Heart left ventricle (tissue), 16 donors: ENCODE measurements around the gene POU5F1. TPM values are rescaled to one million over a fixed set of nuclear protein-coding genes. Genes with fewer than 3 reads are reported as not detected.
"Not testable (repeated sequence)": the region's sequence is repeated elsewhere in the genome, so short reads cannot be mapped to it uniquely, and the experiment has no call there.

Source experiments
- ATAC-seq, 4 donors: fragments of 200-7000 bp; cut with Tn5 transposase; one replicate each; pipeline ENCODE4 v1.9.1; 2020 to 2022; ENCODE audit warnings: moderate library complexity in 4 of 4, mild to moderate bottlenecking in 3 of 4, moderate number of reproducible peaks in 1 of 4
- DNase-seq, 5 donors: peaks; one replicate each; pipeline ENCODE4 v3.0.0-alpha.2; 2020
- H3K27ac ChIP-seq, 12 donors: fragments of 200-600 bp; sonication (generic) in 4 of 12; one replicate each; pipeline versions ENCODE4 v1.5.0 to v1.8.0; 2016 to 2022; ENCODE audit warnings: mild to moderate bottlenecking in 2 of 12
- H3K27me3 ChIP-seq, 9 donors: fragments of 200-600 bp; sonication (generic) in 2 of 9; one replicate each; pipeline versions ENCODE4 v1.5.1 to v1.8.0; 2016 to 2022; ENCODE audit warnings: mild to moderate bottlenecking in 3 of 9
- H3K36me3 ChIP-seq, 9 donors: fragments of 200-600 bp; sonication (generic) in 2 of 9; one replicate each; pipeline versions ENCODE4 v1.5.0 to v1.8.0; 2018 to 2022; ENCODE audit warnings: mild to moderate bottlenecking in 2 of 9
- H3K4me1 ChIP-seq, 12 donors: fragments of 200-600 bp; sonication (generic) in 4 of 12; one replicate each; pipeline versions ENCODE4 v1.5.0 to v1.8.0; 2016 to 2022; ENCODE audit warnings: mild to moderate bottlenecking in 3 of 12
- H3K4me3 ChIP-seq, 12 donors: fragments of 200-600 bp; sonication (generic) in 4 of 12; one replicate each; pipeline versions ENCODE4 v1.5.0 to v1.8.0; 2017 to 2022; ENCODE audit warnings: mild to moderate bottlenecking in 9 of 12, moderate library complexity in 4 of 12
- H3K9me3 ChIP-seq, 12 donors: fragments of 200-600 bp; sonication (generic) in 4 of 12; one replicate each; pipeline versions ENCODE4 v1.5.0 to v1.8.0; 2016 to 2022; ENCODE audit warnings: mild to moderate bottlenecking in 1 of 12
- POLR2A ChIP-seq, 2 donors: fragments of 450-650 bp; IDR thresholded peaks; one replicate each; pipeline ENCODE4 v1.6.1; 2017; ENCODE audit warnings: antibody characterized with exemption in 2 of 2, mild to moderate bottlenecking in 2 of 2, moderate library complexity in 2 of 2
- WGBS, 4 donors: extraction: QIAGEN DNeasy Blood & Tissue Kit in 2 of 4; methylation state at CpG; one replicate each; pipeline versions ENCODE4 v1.1.5 to v1.1.7; 2013 to 2018; 5-methylcytosine and 5-hydroxymethylcytosine counted together
- intact Hi-C, 10 donors: fragments of 100-400 bp; cut with DNase I; formaldehyde crosslinking; loops; one replicate each; pipeline versions ENCODE4 v1.11.1 to v1.14.2; 2022
- polyA plus RNA-seq, 2 donors: library from polyadenylated mRNA; stranded (reverse); fragments of 200-250 nt; gene quantifications; one replicate each; pipeline ENCODE4 v1.2.3, GENCODE V29; 2013
- total RNA-seq, 9 donors: library from RNA; depleted of rRNA in 2 of 9; stranded (reverse); fragments of >200 nt in 2 of 9; fragmentation: NEBNext Ultra II Directional in 3 of 9; extraction: Animal tissue kit (Norgen Biotek cat#: 25700) in 3 of 9; gene quantifications; one replicate each; pipeline versions ENCODE4 v1.1.0 to v1.2.4, GENCODE V29; 2016 to 2023
- TF ChIP-seq, protein P1 (sequence below), 12 donors: fragments of 200-600 bp; sonication (generic) in 4 of 12; IDR thresholded peaks; one replicate each; pipeline versions ENCODE4 v1.5.0 to v1.8.0; 2018 to 2022; ENCODE audit warnings: antibody characterized with exemption in 12 of 12, mild to moderate bottlenecking in 5 of 12
- donor health status: ischemic (EF 13 %, LVEDD 7.1; RV severe dilation, severe dysfunction).
- donor health status: healthy with polysubstance abuse.
- donor health status: DM: no; HTN: yes; CAD: no.
- donor health status: DM: no; HTN: no; CAD: no.
- donor health status: ischemic (EF 25% LVEDD 6.9; RV normal size, moderate dysfunction).
- donor health status: ischemic (EF 25% LVEDD 5.7; RV mildly dilated, moderate dysfunction).
- donor health status: healthy.
- donor health status: DM: yes; HTN: yes; CAD: no.
- donor health status: ischemic (EF 35%, LVEDD 5.7; RV mildly dilated, moderate dysfunction).
- donor health status: nonischemic (EF 11% LVEDD 7.7; RV severe dilation, severe dysfunction).
- donor health status: DM: yes; HTN: yes; CAD: no.
- donor health status: PGD.
- donor health status: ischemic (EF 29% LVEDD 5.4; RV normal size, mild dysfunction).
- donor health status: nonischemic (EF 23%, LVEDD 6.1; RV moderate dilation, normal function).

The POU5F1 gene
- total and polyA plus RNA-seq, 11 donors, result 0.16 to 1.3 (median 0.52) TPM; not detected in 1

DNA sequence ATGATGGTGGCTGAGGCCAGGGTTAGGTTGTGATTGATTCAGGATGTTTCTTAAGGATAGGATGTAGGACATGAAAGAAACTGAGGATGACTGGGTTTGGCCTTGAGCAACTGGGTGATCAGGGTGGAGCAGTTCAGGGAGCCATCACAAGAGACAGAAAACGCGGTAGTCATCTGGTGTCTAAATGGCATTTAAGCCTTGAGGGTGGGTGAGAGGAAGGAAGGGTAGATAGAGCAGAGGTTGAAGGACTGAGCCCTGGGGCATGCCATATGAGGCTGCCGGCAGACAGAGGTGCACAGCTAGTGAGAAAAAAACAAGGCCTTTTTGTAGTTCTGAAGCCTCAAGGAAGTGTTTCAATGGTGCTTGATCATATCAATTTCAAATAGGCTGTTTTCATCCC is 1.9 kb downstream of the POU5F1 start:
- no peak for ATAC-seq
- Histone ChIP-seq H3K27ac (no peak overlapping the region), H3K4me3 (no peak overlapping the region), H3K4me1 (peaks cover 0 to 11% (median 0%) of the 10 kb centered on the region in 12 donors), H3K36me3 (peaks cover 0 to 3% (median 0%) of the 10 kb centered on the region in 9 donors), H3K27me3 (no peaks in the 10 kb centered on the region), H3K9me3 (no peaks in the 10 kb centered on the region)
- intact Hi-C loops, result no loop called here
- 63 to 81% (median 77%) methylated on average over 3 of the region's 3 CpGs for WGBS, 4 donors
- no peak for DNase-seq
- TF ChIP-seq POLR2A (IDR thresholded peaks at IDR 0.05), result no peak
- TF ChIP-seq, protein P1, sequence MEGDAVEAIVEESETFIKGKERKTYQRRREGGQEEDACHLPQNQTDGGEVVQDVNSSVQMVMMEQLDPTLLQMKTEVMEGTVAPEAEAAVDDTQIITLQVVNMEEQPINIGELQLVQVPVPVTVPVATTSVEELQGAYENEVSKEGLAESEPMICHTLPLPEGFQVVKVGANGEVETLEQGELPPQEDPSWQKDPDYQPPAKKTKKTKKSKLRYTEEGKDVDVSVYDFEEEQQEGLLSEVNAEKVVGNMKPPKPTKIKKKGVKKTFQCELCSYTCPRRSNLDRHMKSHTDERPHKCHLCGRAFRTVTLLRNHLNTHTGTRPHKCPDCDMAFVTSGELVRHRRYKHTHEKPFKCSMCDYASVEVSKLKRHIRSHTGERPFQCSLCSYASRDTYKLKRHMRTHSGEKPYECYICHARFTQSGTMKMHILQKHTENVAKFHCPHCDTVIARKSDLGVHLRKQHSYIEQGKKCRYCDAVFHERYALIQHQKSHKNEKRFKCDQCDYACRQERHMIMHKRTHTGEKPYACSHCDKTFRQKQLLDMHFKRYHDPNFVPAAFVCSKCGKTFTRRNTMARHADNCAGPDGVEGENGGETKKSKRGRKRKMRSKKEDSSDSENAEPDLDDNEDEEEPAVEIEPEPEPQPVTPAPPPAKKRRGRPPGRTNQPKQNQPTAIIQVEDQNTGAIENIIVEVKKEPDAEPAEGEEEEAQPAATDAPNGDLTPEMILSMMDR (IDR thresholded peaks at IDR 0.05), result no peak

DNA sequence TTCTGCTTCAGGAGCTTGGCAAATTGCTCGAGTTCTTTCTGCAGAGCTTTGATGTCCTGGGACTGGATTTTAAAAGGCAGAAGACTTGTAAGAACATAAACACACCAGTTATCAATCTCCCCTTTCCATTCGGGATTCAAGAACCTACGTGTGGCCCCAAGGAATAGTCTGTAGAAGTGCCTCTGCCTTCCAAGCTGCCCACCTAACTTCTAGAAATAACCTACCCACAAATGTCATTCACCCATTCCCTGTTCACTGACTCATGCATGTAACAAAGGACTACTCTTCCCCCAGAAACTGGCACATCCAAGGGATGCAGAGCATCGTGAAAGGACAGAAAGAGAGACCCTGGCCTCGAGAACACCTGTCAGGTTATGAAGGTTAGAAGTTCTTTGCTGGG is 4.5 kb downstream of the POU5F1 start:
- Histone ChIP-seq H3K9me3 (no peaks in the 10 kb centered on the region), H3K27me3 (no peaks in the 10 kb centered on the region), H3K4me1 (no peaks in the 10 kb centered on the region), H3K27ac (no peak overlapping the region), H3K4me3 (no peak overlapping the region), H3K36me3 (peaks cover 0 to 12% (median 2%) of the 10 kb centered on the region in 9 donors)
- intact Hi-C loops, result no loop called here
- TF ChIP-seq, protein P1 (IDR thresholded peaks at IDR 0.05), result no peak
- no peak for TF ChIP-seq POLR2A (IDR thresholded peaks at IDR 0.05)
- WGBS, 4 donors, result 73 to 85% (median 80%) methylated on average over 5 of the region's 5 CpGs
- no peak for DNase-seq
- ATAC-seq, result no peak

DNA sequence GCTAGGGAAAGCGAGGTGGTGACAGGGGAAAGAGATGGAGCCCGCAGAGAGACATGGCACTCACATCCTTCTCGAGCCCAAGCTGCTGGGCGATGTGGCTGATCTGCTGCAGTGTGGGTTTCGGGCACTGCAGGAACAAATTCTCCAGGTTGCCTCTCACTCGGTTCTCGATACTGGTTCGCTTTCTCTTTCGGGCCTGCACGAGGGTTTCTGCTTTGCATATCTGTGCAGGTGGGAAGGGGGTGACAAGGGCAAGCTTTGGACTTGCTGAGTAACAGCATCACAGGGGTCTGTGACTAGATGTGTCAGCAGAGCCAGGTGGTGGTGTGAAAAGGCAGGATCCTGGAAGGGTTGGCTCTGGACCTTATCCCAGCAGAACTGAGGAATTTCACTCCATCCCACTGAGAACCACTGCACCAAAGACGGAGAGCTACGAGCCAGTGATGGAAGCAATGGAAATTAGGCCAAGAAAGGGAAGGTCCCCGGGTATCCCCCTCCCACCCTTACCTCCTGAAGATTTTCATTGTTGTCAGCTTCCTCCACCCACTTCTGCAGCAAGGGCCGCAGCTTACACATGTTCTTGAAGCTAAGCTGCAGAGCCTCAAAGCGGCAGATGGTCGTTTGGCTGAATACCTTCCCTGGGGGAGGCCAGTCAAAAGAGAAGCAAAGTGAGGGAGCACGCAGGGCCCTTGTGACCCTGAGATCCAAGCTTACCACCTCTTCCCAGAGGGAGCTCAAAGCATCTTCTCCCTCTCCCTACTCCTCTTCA is 5.2 kb downstream of the POU5F1 start:
- 78 to 84% (median 81%) methylated on average over 17 of the region's 17 CpGs for WGBS, 4 donors
- DNase-seq, result not testable (repeated sequence)

DNA sequence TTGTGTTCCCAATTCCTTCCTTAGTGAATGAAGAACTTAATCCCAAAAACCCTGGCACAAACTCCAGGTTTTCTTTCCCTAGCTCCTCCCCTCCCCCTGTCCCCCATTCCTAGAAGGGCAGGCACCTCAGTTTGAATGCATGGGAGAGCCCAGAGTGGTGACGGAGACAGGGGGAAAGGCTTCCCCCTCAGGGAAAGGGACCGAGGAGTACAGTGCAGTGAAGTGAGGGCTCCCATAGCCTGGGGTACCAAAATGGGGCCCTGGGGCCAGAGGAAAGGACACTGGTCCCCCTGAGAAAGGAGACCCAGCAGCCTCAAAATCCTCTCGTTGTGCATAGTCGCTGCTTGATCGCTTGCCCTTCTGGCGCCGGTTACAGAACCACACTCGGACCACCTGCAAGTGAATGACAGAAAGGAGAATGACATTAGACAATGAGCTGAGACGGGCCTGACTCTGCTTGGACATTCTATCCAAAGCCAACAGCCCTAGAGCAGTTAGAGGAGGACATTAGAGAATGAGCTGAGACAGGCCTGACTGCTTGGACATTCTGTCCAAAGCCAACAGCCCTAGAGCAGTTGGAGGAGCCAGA is 5.9 kb downstream of the POU5F1 start:
- 92 to 97% (median 93%) methylated on average over 7 to 9 of the region's 9 CpGs for WGBS, 4 donors

More for the DNA sequence above, 5.2 kb downstream of the POU5F1 start:
- H3K27ac ChIP-seq, H3K4me3 ChIP-seq, intact Hi-C loops, H3K9me3 ChIP-seq, H3K27me3 ChIP-seq, H3K4me1 ChIP-seq, ATAC-seq: not testable (repeated sequence)
- peaks cover 0 to 12% (median 2%) of the 10 kb centered on the region in 9 donors for H3K36me3 ChIP-seq

DNA sequence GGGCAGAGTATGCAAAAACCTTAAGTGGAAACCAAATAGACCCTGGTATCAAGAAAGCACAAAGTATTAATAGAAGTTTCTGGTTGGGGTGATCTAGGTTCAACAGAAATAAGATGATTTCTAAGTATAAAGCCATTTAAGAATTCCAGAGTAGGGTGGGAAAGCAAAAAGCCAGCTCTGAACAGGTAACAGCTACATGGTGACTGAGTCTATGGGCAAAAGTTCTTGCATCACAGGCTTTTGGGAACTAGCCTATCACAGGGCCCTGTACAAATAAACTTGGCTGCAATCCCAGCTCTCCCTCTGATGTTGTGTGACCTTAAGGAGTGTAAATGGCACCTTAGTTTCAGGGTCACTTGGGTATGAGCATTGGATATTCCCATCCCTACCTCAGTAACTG is 6.6 kb downstream of the POU5F1 start:
- no peaks in the 10 kb centered on the region for H3K9me3 ChIP-seq
- H3K4me1 ChIP-seq, result peaks cover 0 to 15% (median 6%) of the 10 kb centered on the region in 12 donors
- H3K27ac ChIP-seq, result no peak overlapping the region
- peaks cover 0 to 12% (median 2%) of the 10 kb centered on the region in 9 donors for H3K36me3 ChIP-seq
- H3K27me3 ChIP-seq, result no peaks in the 10 kb centered on the region
- H3K4me3 ChIP-seq, result no peak overlapping the region
- DNase-seq (no peak), ATAC-seq (peak in 3 of 4 donors; percentile 70 to 79 (median 74))
- no peak for TF ChIP-seq POLR2A (IDR thresholded peaks at IDR 0.05)
- TF ChIP-seq, protein P1 (IDR thresholded peaks at IDR 0.05), result no peak
- intact Hi-C loops, result no loop called here

More for the DNA sequence above, 5.9 kb downstream of the POU5F1 start:
- DNase-seq, H3K4me1 ChIP-seq, H3K4me3 ChIP-seq, H3K27ac ChIP-seq, H3K9me3 ChIP-seq, intact Hi-C loops, H3K27me3 ChIP-seq, ATAC-seq: not testable (repeated sequence)
- H3K36me3 ChIP-seq, result peaks cover 0 to 12% (median 2%) of the 10 kb centered on the region in 9 donors
